ELR (cell line): Measurements from ENCODE around the gene BCL2A1.
"Not testable (repeated sequence)": the region's sequence is repeated elsewhere in the genome, so short reads cannot be mapped to it uniquely, and the experiment has no call there.

Experiments
- DNase-seq: peaks from one replicate; pipeline ENCODE4 v3.0.0-alpha.2; 2015; ENCODE audit warnings: low read depth

Gene BCL2A1

DNA sequence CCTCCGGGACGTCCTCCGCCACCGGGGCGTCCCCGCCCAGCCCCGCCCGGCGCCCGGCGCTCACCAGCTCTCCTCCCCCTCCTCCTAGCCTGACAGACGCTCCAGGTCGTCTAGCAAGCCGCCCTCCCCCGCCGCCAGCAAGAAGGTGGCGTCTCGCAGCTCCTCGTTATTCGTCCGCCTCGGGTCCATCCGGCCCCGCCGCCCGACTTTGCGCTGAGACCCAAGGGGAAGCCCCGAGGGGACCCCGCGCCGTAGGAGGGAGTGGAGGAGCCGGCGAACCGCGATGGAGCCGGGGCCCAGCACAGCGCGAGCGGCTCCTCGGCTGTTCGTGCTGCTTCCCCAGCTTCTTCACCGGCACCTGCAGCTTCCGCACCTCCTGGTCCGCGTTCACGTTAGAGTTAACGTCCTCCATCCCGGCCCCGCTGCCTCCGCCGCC lies 47.9 kb downstream of the BCL2A1 start:
- peak; percentile 69 for DNase-seq

DNA sequence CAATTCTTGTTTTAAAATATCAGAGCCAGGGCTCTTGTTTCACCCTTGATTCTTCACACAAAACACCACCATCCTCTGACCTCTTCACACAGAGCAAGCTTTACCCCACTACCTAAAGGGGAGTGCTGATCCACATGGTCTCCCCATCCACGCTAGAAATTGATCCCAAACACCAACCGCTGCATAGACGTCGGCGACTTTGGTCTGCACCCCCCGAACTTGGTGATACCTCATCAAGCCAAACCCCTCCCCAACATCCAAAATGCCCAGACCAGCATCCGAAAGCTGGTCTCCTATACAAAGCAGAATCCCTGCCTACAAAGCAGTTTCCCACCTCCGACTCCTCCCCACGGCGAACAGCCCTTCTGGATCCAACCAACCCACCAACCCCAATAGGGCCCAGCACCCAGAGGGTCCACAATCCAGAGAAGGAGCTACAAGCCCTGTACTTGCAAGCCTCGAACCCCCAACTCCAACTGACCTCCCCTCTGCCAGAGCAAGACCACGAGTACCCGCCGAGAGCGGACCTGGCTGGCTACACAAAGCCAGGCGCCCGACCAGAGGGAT lies 48.4 kb downstream of the BCL2A1 start:
- no peak for DNase-seq

DNA sequence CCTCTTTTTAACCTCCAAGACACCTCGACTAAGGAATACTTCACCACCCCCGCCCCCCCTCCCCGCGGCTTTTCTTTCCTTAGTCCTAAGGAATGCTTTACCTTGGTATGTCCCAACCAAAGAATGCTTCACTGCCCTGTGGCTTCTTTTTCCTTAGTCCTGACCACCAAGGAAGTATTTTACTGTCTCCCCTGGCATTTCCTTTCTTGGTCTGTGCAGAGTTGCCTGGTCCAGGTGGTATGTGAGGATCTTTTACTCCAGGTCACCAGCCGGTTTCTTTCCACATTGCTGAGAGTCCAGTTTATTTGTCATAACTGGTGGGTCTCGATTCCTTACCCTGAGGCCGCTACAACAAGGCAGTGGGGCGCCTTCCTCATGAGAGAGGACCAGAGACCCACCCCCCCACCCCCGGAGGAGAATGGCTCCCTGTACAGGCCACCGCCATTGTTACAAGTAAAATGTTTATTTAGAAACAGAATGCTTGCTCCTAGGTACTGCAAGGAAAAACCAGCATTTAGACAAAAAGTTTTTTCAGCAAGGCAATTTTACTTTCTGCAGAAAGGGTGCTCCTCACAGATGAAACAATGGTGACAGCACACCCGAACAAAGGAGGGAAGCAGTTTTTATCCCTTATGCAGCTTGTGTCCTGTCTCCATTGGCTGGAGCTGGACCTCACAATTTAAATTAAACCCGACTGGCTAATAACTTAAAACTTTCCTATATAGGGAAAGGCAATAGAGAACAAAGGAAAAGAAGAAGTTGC lies 51.1 kb downstream of the BCL2A1 start:
- DNase-seq, result no peak

DNA sequence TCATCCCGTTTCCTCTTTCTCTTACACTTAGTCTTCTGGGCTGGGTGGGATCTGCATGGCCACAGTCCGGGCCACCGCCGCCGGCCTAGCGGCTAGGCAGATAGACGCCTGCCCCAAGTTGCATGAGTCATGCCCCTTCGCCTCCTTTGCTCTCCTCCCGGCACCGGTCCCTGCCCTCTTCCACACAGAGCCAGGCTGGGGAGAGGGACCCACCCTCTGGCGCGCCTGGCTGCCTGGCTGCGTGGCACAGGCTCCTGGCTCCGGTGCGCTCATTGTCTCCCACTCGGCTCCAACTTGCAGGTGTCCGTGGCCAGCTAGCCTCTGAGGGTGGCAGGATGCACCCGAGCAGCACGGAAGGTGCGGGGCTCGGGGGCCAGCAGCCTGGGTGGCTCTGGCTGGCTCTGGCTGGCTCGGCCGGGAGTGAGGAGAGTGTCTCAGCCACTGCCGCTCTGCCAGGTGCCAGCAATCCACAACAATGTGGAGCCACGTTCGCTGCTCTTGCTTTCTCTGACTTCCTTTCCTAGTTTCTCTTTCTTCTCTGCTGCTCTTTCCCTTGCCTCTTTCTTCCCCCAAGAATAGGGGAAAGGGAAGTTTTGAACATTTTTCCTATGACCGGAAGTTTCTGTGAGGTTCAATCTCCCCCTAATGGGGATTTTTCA lies 51.8 kb downstream of the BCL2A1 start:
- no peak for DNase-seq

DNA sequence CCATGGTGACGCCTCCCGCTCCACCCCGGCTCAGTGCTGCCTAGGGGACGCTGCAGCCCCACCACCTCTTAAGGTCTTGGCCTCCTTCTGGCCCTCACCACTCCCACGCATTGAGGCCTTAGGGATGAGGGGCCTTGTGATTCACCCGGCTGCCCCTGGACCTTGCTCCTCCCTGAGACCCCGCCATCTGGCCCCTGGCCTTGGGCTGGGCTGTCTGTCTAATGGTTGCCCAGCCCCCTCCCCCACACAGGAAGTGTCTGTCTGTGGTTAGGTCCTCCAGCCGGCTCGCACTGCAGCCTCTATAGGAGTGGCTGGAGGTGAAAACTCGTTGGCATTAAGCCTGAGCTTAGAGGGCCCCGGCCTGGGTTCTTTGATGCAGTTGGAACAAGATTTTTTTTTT lies 52.7 kb downstream of the BCL2A1 start:
- no peak for DNase-seq

DNA sequence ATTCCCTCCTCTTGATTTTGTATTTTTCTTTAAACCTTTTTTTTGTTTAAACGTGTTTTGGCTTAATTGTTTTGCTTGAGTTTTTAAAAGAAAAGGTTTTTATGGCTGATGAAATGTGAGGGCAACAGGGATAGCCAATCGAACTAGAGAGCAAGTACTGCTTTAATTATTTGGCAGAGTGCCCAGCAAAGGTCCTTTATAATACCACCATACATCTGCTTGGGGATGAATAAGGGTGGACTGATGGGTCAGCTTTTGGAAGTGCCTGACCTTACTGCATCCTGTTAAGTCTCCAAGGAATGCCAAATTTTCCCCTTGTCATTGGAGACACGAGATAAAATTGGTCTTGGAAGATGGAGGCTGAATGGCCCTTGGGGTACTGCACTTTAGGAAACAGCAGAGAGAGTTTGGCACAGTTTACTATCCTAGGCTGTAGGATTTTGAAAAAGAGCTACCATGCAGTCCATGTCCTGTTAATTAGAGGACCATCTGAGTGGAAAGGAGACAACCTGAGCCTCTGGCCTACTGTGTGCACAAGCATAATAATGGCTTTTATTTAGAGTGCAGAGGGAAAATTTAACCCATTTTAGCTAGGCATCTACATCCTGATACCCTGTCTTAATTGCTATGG lies 54.4 kb downstream of the BCL2A1 start:
- no peak for DNase-seq

DNA sequence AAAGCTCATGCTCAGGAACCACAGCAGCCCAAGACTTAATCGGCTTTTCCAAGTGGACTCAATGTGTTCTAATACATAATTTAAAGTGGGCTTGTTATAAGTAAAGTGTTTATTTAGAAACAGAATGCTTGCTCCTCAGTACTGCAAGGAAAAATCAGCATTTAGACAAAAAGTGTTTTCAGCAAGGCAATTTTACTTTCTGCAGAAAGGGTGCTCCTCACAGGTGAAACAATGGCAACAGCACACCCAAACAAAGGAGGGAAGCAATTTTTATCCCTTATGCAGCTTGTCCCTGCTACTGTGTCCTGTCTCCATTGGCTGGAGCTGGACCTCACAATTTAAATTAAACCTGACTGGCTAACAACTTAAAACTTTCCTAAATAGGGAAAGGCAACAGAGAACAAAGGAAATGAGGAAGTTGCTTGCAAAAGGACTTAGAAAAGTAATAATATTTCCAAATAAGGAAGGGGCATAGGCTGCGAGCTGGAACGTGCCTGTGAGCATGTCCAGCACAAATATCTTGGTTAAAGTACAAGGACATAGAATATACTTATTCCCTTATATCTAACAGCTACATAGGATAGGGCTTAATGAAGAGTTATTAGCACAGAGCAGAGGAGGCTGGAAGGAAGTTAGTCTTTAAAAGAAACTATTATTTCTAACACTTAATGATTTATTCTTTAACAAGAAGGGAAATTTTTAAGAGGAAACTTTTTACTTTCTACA lies 55.1 kb downstream of the BCL2A1 start:
- not testable (repeated sequence) for DNase-seq

DNA sequence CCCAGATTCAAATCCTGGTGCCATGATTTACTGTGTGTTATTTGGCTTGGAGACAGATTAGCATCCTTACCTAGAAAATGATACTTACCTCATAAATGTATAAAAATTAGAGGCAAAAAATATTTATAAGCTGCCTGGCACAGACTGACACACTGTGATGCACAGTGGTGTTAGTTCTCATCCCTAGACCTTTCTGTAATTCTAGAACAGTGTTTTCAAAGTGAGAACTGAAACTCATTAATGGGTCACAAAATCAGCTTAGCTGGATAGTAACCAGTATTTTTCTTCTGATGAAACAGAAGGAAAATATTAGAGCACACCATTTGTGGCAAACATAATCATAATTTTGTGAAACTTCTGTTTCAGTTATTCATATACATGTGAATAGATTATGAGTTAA lies 56.3 kb downstream of the BCL2A1 start:
- no peak for DNase-seq
